HG03469 (cell line): ENCODE results near the gene KIF5C.

ENCODE experiments used
- ATAC-seq: cut with Tn5 transposase; IDR thresholded peaks from one replicate; pipeline ENCODE4 v1.9.1; 2021; ENCODE audit warnings: mild to moderate bottlenecking, moderate library complexity, moderate number of reproducible peaks; ENCODE audit not compliant: unreplicated experiment

Gene KIF5C

DNA sequence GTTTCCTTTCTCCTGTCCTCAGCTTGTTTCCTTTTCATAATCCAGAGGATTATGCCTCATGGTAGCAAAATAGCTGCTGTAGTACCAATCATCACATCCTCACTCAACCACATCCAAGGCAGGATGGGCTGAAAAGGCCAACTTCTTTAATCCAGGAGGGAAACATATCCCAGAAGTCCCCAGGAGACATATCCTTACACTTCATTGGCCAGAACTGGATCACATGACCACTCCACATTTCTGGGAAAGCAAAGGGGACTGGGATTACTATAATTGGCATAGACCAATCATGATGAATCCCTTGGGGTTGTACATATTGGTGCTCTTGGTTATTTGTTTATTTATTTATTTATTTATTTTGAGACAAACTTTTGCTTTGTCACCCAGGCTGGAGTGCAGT lies 109.4 kb downstream of the KIF5C start:
- ATAC-seq = no peak

DNA sequence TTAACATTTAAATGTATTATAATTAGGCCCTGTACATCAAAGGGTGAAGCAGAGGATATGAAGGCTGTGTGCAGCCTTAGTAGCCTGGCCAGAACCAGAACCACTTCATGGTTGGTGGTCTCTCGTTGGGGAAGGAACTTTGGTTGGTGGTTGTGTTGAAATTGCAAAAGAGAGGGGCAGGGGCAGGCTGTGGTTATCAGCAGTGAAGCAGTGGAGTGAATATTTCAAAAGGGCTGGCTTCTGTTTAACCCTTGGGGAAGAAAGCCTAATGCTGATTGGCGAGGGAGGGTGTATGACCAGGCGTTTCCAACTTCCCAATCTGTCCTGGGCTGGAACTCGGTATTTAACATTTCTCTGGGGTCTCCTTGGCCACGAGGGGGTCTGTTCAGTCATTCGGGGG lies 112.3 kb downstream of the KIF5C start:
- ATAC-seq = no peak

DNA sequence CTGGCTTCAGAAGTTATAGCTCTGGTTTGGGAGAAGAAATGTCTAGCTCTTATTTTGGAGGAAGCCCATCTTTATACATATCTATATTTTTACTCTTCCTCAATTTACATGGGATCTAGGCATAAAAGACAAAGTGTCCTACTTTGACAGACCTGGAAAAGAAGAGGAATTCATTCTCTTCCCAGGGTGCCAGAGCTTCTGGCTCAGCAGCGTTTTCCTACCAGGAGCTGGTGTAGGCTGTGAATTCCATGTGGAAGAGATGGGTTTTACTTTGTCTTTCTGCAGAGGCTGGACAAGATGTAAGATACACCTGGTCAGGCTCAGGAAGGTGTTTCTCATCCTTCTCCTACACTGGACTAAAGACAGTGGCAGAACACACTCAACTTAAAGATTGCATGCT lies 113.3 kb downstream of the KIF5C start:
- no peak for ATAC-seq

DNA sequence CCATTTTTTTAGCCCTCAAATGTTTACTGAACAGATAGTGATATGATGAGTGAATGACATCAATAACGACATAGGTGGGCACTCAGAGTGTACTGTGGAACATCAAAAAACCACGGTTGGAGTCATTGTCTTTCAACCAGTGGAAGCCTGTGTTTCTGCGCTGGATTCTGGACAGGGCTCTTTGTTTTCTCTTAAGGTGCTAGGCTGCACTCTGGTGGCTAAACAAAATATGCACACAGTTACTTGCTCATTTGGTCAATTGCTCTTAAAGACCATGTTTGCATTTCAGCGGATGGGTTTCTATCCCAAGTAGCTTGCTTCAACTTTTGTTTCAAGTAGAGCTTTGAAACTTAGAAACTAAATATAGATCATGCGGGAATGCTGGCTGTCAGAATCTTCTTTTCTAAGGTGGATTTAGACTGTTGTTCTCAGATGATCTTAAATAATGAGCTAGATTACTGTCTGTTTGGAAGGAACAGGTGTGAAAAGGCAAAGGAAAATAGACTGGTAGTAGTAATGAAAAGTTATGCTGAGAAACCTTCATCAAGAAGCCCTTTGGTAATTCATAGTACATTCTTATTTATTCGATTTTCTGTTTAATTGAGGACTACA lies 115.0 kb downstream of the KIF5C start:
- ATAC-seq = peak; percentile 97

DNA sequence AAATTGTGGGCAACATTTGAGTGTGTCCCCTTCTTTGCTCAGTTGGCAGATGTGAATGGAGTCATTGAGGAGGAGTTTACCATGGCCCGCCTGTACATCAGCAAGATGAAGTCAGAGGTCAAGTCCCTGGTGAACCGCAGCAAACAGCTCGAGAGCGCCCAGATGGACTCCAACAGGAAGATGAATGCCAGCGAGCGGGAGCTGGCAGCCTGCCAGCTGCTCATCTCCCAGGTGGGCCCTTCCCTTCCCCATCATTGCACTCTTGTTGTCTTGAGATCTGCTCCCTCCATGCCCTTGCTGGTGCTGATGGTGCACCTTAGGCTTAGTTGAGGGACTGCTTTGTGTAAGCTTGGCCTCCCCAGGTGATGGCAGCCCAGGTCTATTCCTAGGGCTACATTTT lies 115.9 kb downstream of the KIF5C start:
- ATAC-seq = no peak

DNA sequence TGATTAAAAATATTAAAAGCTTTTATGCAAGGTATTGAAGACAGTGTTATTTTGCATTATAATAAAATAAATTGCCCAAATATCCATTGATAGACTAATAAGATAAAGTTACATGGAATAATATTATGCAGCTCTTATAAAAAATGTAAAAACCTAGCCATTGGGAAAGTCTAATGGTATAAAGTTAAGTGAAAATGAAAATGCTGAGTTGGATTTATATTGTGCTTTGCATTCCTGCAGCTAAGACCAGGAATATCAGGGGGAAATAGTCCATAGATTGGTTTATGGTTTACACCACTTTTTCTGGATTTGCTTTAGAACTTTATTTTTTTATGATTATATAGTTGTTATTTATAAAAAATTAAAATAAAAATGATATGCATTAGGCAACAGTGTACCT lies 117.4 kb downstream of the KIF5C start:
- no peak for ATAC-seq

DNA sequence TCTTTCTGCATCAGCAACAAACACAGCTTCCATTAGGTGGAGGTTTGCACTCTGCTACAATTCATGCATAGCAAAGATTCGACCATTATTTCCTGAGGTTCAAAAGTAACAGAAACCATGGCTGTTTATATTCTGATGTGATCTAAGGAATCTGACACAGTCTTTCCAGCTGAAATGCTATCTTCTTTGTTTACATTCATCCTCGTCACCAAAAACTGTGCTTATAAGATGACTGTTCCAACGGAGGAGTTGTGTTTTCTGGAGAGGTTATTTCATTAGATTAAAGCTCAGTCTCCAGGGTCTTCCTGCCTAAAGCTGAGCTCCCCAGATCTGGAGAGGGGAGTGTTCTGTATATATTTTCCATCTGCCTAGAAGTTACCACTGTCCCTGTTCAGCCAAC lies 118.3 kb downstream of the KIF5C start:
- ATAC-seq = no peak

DNA sequence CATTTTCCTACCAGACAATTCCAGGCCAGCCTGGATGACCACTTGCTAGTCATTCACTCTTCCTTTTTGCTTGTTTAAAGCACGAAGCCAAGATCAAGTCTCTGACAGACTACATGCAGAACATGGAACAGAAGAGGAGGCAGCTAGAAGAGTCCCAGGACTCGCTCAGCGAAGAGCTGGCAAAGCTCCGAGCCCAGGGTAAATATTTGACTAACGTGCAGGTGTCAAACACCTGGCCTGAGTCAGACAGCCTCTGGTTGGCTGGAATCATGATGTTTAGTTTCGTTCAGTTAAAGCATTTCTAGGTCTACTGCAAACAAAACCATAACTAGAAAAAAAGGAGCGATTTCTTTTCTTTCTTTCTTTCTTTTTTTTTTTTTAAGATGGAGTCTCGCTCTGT lies 119.3 kb downstream of the KIF5C start:
- ATAC-seq = no peak

DNA sequence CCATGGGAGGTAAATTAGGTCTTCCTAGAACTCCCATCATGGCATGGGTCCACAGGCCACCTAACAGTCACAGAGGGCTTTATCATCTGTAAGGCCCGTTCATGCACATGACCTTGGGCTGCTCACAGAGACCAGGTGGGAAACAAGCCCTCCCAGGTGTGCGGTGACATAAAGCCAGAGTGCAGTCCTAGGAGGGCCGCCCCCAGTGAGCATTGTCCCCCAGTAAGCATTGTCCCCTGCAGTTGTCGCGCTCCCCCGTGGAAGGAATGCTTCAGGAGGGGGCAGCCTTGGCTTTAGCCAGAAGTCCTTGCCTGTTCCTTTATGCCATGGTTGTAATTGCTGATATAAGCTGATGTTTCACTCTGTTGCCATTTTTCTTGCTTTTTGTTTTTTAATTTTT lies 121.8 kb downstream of the KIF5C start:
- no peak for ATAC-seq

DNA sequence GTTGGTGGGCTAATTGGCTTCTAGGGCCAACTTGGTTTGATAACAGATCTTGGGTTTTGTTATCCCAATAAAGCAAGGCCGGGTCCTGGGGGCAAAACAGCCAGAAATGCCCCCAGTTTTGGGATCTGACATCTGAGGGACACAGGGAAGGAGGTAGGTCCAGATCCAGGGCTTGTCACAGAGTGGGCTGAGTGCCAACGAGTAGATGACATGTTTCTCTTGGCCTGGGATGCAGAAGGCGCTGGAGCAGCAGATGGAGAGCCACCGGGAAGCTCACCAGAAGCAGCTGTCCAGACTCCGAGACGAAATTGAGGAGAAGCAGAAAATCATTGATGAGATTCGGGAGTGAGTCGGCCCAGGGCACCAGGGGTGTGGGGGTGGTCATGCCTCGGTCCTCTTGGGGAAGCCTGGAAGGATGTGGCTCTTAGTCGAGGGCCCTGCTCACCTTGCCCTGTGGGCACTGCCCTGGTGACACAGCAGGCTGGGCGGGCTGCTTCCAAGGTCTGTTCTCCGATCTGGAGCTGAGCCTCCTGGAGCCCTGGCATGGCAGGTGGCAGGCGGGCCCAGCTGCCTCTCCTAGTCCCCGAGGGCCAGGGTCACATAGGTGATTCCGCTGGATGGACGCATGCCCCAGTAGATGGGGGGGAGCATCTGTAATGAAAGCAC lies 123.3 kb downstream of the KIF5C start:
- ATAC-seq = no peak

DNA sequence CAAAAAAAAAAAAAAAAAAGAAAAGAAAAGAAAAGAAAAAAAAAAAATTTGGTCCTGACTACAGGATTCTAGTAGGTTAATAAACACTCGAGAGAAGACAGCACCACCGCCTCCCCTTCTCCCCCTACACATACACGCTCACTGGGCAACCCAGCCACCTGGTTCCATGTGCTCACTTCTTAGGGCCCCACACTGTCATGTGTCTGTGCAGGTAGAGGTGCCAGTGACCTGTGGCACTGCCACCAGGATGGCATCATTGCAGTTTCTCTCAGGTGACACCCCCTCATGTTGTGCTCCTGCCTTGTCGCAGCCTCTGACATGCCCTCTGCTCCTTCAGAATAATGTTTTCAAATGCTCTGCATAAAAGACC lies 123.8 kb downstream of the KIF5C start:
- no peak for ATAC-seq

DNA sequence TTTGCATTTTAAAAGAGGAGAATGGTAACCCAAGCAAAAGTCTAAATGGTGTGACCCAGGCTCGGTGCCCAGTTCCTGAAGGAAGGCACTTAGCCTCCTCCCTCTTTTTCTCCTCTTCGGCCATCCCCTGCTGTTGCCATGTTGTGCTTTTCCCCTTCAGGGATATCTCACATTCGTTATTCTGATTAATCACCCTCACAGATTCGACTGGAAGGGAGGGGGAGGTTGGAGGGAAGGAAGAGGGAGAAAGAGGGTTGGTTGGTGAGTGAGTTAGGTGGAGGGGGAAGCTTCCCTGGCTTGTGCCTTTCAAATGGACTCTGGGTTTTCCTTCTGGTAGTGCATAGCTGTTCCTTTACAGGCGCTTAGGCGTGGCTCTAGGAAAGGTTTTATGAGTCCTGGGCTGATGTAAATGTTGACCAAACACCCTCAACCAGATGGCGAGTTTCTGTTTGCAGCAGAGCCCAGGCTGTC lies 124.5 kb downstream of the KIF5C start:
- no peak for ATAC-seq

DNA sequence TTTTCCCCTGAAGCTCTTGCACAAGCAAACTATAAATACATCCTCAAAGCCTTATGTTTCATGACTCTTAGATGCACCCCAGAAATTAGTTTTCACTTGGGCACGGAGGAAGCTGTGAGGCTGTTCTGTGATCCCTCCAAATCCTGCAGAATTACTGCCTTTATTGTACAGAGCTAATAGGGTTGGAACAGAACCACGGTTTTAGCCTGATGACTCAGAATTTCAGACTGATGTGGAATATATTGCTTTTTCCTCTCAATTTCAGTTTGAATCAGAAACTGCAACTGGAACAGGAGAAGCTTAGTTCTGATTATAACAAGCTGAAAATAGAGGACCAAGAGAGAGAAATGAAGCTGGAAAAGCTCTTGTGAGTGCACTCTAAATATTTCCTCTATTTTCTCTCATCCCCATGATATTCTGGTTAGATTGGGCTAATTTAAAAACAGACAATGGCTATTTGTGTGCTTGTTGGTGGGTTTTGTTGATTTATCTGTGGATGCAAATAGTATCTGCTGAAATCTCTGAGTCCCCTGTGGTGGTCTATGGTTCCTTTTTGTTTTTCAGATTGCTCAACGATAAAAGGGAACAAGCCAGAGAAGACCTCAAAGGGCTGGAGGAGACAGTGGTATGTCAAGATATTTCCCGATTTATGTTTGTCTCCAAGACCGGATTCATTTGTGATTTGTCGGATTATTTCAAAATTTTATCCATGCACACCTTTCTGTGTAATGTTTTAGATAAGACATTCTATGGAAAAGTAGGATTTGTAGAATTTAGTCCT lies 125.3 kb downstream of the KIF5C start:
- ATAC-seq = no peak

DNA sequence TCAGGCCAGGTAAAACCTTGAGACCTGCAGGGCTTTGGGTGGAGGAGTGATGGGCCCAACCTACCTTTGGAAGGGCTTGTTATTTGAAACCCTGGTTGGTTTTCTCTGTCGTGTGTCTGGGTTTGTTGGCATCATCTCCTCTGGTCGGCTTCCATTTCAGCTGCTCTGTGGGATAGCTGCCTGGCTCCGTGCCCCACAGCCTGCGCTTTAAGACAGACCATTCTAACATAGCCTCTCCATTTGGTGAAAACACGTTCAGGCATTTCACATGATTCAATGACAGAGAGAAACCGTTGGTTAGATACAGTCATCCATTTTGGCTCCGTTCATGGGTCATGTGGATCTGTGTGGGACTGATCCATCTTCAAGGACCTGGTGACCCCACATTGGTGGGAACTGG lies 126.5 kb downstream of the KIF5C start:
- no peak for ATAC-seq

DNA sequence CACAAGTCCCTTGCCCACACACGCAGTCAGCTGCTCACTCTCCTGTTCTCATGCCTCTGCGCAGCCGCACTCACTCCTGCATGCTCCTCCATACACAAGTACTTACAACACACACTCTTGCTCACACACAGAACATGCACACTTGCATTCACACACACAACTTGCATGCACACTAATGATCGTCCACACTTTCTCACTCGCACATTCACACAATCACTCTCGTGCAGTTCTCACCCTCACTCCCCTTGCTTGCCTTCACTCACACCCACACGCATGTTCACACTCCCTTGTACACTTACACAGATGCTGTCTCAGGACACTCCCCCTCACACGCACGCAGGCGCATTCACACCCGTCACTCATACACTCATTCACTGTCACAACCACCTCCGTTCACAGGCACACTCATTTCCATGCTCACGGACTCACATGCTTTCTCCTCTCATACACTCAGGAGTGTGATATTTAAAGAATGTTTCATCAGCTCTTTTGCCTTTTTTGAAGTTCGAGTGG lies 127.4 kb downstream of the KIF5C start:
- ATAC-seq = no peak

DNA sequence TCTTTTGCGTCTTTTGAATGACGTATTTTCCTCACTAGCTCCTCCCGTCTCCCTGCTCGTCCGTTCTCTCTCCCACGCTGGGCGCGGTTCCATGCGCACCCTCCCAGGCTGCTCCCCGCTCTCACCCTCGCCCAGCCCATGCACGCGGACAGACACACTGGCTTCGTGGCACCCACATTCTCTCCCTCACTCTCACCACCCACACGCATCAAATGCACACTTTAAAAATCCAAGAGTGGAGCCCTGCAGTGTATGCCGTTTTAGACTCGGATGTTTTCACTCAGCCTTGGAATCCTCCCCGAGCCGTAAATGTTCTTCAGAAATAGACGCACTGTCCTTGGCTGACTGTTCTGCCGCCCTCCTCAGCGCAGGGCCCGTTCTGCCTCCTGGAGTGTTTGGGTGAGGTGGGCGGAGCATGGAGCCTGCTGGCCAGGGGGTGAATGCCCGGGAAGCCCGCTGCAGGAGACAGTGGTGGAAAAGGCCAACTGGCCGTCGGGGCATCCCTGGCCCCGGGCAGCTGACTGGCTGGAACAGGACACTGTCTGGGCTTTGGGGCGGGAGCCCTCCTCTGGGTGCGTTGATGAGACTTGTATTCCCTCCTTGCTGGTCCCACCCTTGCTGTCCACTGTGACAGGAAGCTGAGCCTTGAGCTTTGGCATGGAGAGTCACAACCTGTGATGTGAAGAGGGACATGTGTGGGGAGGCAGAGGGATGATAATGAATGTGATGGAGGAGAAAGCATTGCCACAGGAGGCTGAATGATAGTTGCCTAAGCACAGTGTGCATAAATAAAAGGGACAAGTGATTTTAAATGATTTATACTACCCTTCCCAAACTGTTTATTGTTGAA lies 128.1 kb downstream of the KIF5C start:
- no peak for ATAC-seq

DNA sequence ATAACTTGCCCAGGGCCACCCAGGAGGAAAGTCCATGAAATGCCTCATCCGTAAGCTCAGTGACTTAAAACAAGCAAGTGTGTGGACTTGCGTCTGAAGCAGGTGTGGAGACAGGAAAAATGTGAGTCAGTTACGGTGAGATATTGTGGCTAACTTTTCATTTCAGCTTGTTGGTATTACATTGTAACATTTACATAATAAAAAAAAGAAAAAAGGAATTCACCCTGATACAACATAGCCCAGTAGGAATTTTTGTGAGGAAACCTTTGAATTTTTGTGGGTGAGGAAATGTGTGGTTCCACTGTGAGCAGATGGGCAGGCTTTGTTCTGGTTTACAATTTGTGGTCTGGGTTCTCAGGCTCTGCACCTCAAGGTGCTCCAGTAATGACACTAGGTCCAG lies 129.8 kb downstream of the KIF5C start:
- ATAC-seq = no peak

DNA sequence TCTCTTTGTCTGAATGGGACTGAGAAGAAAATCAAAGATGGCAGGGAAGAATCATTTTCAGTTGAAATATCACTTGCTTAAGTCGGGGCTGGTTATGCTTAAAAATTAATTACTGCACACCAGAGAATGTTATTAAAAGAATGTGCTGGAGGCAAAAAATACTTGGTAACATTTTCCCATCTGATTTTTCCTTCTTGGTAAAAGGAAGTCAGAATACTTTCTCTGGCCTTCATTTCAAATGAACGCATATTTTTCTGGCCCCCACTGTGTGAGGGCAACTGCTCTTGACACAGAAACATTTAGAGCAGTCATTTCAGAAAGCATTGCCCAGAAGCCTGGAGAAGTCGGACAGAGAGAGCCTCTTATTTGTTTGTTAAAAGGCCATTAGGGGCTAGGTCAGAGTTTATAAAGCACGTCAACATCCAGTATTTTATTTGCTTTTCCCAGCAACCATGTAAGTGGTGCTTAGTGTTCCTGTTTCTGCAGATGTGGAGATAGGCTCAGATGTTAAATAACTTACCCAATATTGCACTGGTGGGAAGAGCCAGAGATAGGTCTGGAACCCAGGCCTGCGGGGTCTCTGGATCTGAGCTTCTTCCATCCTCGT lies 130.5 kb downstream of the KIF5C start:
- no peak for ATAC-seq

DNA sequence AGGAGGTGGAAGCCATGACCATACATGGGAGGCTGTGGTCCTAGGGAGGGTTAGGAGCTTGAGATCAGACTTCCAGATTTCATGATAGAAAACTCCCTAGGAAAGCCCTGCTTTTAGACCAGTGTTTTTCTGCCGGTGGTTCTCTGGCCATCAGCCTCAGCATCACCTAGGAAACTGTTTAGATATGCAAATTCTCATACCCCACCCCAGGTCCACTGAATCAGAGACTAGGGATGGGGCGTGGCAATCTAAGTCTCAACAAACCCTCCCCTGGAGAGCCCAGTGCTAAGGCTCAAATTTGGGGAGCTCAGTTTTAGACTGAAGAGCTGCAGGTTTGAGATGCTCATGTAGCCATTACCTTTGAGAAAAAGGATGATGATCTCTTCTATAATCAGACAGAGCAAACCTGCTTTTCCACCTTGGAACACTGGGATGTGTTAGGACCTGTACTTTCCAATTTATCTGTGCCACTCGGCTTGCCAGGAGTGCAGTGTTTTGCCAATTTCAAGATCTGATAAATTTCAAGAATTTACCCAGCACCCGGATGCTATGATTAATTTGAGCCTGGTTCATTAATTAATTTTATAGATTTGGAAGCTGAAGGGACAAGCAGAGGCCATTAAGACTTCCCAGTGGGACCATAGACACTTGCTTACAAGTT lies 132.0 kb downstream of the KIF5C start:
- ATAC-seq = no peak

DNA sequence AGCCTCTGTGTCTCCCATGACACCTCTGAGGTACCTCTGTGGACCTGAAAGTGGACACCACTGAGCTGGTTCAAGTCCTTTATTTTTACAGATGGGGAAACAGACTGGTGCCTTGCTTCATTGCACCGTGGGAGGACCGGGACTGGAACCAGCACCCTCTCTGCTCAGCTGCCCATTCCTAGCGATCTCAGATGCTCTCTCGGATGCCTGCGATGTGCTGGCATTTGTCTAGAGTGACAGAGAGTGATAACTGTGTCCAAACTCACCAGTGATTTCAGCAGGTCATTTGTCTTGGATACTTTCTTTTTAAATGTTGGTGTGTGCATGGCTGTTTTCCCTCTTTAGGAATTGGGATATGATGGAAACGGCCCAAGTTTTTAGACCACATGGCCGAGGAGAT lies 133.4 kb downstream of the KIF5C start:
- ATAC-seq = no peak
